ENCODE data around the gene AHRR. TPM values are rescaled to one million over a fixed set of nuclear protein-coding genes. Genes with fewer than 3 reads are reported as not detected.
A peak's percentile ranks its signal among the peaks of the same experiment; 100 is the strongest.

The AHRR gene
- total RNA-seq, 1 donor from 2014 or later = 2.0 TPM

GRCh38 chr5:318931-319601 lies 2.4 kb upstream of the AHRR start:
- TF ChIP-seq CTCF (IDR thresholded peaks at IDR 0.05; ENCODE audit: partially characterized antibody, unreplicated experiment) = no peak
- no peak overlapping the region for H3K4me3 Mint-ChIP-seq (ENCODE audit: unreplicated experiment)
- H3K9me3 Mint-ChIP-seq (ENCODE audit: unreplicated experiment) = peaks cover 2% of the 10 kb centered on the region
- H3K36me3 Mint-ChIP-seq (ENCODE audit: unreplicated experiment) = no peaks in the 10 kb centered on the region
- H3K27ac Mint-ChIP-seq (ENCODE audit: unreplicated experiment) = no peak overlapping the region
- H3K4me1 Mint-ChIP-seq (ENCODE audit: low read depth, unreplicated experiment) = no peaks in the 10 kb centered on the region
- DNase-seq = no peak
- peaks cover 16% of the 10 kb centered on the region for H3K27me3 Mint-ChIP-seq (ENCODE audit: unreplicated experiment)

- peaks cover 2% of the 10 kb centered on the region for H3K9me3 Mint-ChIP-seq (ENCODE audit: unreplicated experiment)
- DNase-seq = peak; percentile 43
- H3K4me1 Mint-ChIP-seq (ENCODE audit: low read depth, unreplicated experiment) = no peaks in the 10 kb centered on the region
- H3K4me3 Mint-ChIP-seq (ENCODE audit: unreplicated experiment) = peak overlapping the region; percentile 81
- TF ChIP-seq CTCF (IDR thresholded peaks at IDR 0.05; ENCODE audit: partially characterized antibody, unreplicated experiment) = no peak
- H3K27me3 Mint-ChIP-seq (ENCODE audit: unreplicated experiment) = peaks cover 16% of the 10 kb centered on the region
- no peaks in the 10 kb centered on the region for H3K36me3 Mint-ChIP-seq (ENCODE audit: unreplicated experiment)
- H3K27ac Mint-ChIP-seq (ENCODE audit: unreplicated experiment) = no peak overlapping the region
Observed at GRCh38 chr5:320524-321229, 837 bp upstream of the AHRR start.

- no peak overlapping the region for H3K27ac Mint-ChIP-seq (ENCODE audit: unreplicated experiment)
- TF ChIP-seq CTCF (IDR thresholded peaks at IDR 0.05; ENCODE audit: partially characterized antibody, unreplicated experiment) = peak; percentile 1
- peaks cover 16% of the 10 kb centered on the region for H3K27me3 Mint-ChIP-seq (ENCODE audit: unreplicated experiment)
- no peaks in the 10 kb centered on the region for H3K36me3 Mint-ChIP-seq (ENCODE audit: unreplicated experiment)
- no peaks in the 10 kb centered on the region for H3K4me1 Mint-ChIP-seq (ENCODE audit: low read depth, unreplicated experiment)
- H3K4me3 Mint-ChIP-seq (ENCODE audit: unreplicated experiment) = no peak overlapping the region
- no peak for DNase-seq
- H3K9me3 Mint-ChIP-seq (ENCODE audit: unreplicated experiment) = peaks cover 2% of the 10 kb centered on the region
Observed at GRCh38 chr5:321726-322251, 275 bp downstream of the AHRR start.

- TF ChIP-seq CTCF (IDR thresholded peaks at IDR 0.05; ENCODE audit: partially characterized antibody, unreplicated experiment) = no peak
- H3K4me3 Mint-ChIP-seq (ENCODE audit: unreplicated experiment) = no peak overlapping the region
- H3K9me3 Mint-ChIP-seq (ENCODE audit: unreplicated experiment) = peaks cover 2% of the 10 kb centered on the region
- no peak overlapping the region for H3K27ac Mint-ChIP-seq (ENCODE audit: unreplicated experiment)
- DNase-seq = peak; percentile 47
- peaks cover 16% of the 10 kb centered on the region for H3K27me3 Mint-ChIP-seq (ENCODE audit: unreplicated experiment)
- H3K36me3 Mint-ChIP-seq (ENCODE audit: unreplicated experiment) = no peaks in the 10 kb centered on the region
- H3K4me1 Mint-ChIP-seq (ENCODE audit: low read depth, unreplicated experiment) = no peaks in the 10 kb centered on the region
Observed at GRCh38 chr5:322281-322941, 897 bp downstream of the AHRR start.

Data from glutamatergic neuron (in vitro differentiated cells).